Caco-2 (cell line): Measurements from ENCODE around the gene DMBX1. TPM values are rescaled to one million over a fixed set of nuclear protein-coding genes. Genes with fewer than 3 reads are reported as not detected.

Source experiments
- BruUV-seq: library from RNA; stranded (reverse); fragments of 400-500 nt; replicated peaks from 2 replicates; lab custom pipeline; 2021; lab: Mats Ljungman, UMichigan
- CTCF ChIA-PET: fragments of 300-600 bp; sonication (Branson Sonifier 250); formaldehyde crosslinking; loops from one replicate; lab custom pipeline; 2022; ENCODE audit warnings: antibody characterized with exemption; lab: Charles Lee
- POLR2A ChIA-PET: fragments of 300-600 bp; sonication (Branson Sonifier 250); formaldehyde crosslinking; loops from one replicate; lab custom pipeline; 2022; ENCODE audit warnings: antibody characterized with exemption; lab: Charles Lee
- DNase-seq, 2 experiments: peaks; one replicate each; pipeline versions ENCODE4 v3.0.0 to v3.0.0-alpha.2; 2020 to 2022
- H3K27me3 ChIP-seq: replicated peaks from 2 replicates; pipeline ENCODE4 v1.6.0; 2011; ENCODE audit warnings: low read length; ENCODE audit not compliant: control insufficient read depth, insufficient read depth
- H3K36me3 ChIP-seq: 2 replicates; pipeline ENCODE4 v1.5.1; 2011; ENCODE audit warnings: low read length; ENCODE audit not compliant: control insufficient read depth, insufficient read depth
- H3K4me1 ChIP-seq: fragments of 250-450 bp; sonication (Bioruptor Pico); 2 replicates; pipeline ENCODE4 v1.5.1; 2020; ENCODE audit warnings: mild to moderate bottlenecking
- H3K4me3 ChIP-seq: 2 replicates; pipeline ENCODE4 v1.5.1; 2011; ENCODE audit warnings: low read depth, mild to moderate bottlenecking, control low read depth, low read length
- H3K9me3 ChIP-seq: fragments of 250-450 bp; sonication (Bioruptor Pico); 2 replicates; pipeline ENCODE4 v1.5.1; 2020; ENCODE audit warnings: mild to moderate bottlenecking, moderate library complexity
- H3K27ac Mint-ChIP-seq: one replicate; pipeline ENCODE4 v1.8.0; 2022; ENCODE audit warnings: mixed read lengths; ENCODE audit not compliant: unreplicated experiment
- H3K27me3 Mint-ChIP-seq: one replicate; pipeline ENCODE4 v1.8.0; 2022; ENCODE audit warnings: mixed read lengths; ENCODE audit not compliant: insufficient read depth, unreplicated experiment
- H3K36me3 Mint-ChIP-seq: one replicate; pipeline ENCODE4 v1.8.0; 2022; ENCODE audit warnings: mild to moderate bottlenecking, mixed read lengths; ENCODE audit not compliant: insufficient read depth, unreplicated experiment
- H3K4me1 Mint-ChIP-seq: one replicate; pipeline ENCODE4 v1.8.0; 2022; ENCODE audit warnings: low read depth, mixed read lengths; ENCODE audit not compliant: unreplicated experiment
- H3K4me3 Mint-ChIP-seq: one replicate; pipeline ENCODE4 v1.8.0; 2022; ENCODE audit warnings: mild to moderate bottlenecking, moderate library complexity, mixed read lengths; ENCODE audit not compliant: unreplicated experiment
- H3K9me3 Mint-ChIP-seq: one replicate; pipeline ENCODE4 v1.8.0; 2022; ENCODE audit warnings: mixed read lengths; ENCODE audit not compliant: unreplicated experiment
- CTCF ChIP-seq, 2 experiments: fragments of 200-600 bp in 1 of 2; IDR thresholded peaks; 1 replicate in 1 of 2; 2 replicates in 1 of 2; pipeline versions ENCODE4 v1.5.1 to v1.8.0; 2011 to 2022; ENCODE audit warnings: antibody characterized with exemption in 1 of 2, control low read depth in 1 of 2, inconsistent platforms in 1 of 2, low read depth in 1 of 2, low read length in 1 of 2, mild to moderate bottlenecking in 1 of 2, moderate library complexity in 1 of 2; ENCODE audit not compliant: insufficient read depth in 1 of 2, severe bottlenecking in 1 of 2, unreplicated experiment in 1 of 2
- intact Hi-C: fragments of 100-400 bp; cut with micrococcal nuclease; formaldehyde crosslinking; loops from one replicate; pipeline ENCODE4 v1.10.0; 2022; ENCODE audit not compliant: unreplicated experiment
- total RNA-seq: library from RNA; stranded (reverse); gene quantifications from 2 replicates; pipeline ENCODE4 v1.2.3, GENCODE V29; 2022

The DMBX1 gene
- total RNA-seq, 1 experiment from 2014 or later: 0.16 TPM

GRCh38 chr1:46466477-46467182, 23.0 kb upstream of the DMBX1 start:
- Histone ChIP-seq H3K9me3 (no peaks in the 10 kb centered on the region), H3K36me3 (no peaks in the 10 kb centered on the region), H3K27me3 (no peaks in the 10 kb centered on the region), H3K4me1 (no peaks in the 10 kb centered on the region), H3K4me3 (peak overlapping the region; percentile 48)
- H3K4me1 Mint-ChIP-seq: no peaks in the 10 kb centered on the region
- H3K9me3 Mint-ChIP-seq: no peaks in the 10 kb centered on the region
- CTCF ChIA-PET: interaction anchor here (0.7 kb wide), 1 partner anchor 13 kb away, joined by 3 read pairs; no protein-coding TSS in a partner anchor
- DNase-seq: peak in 1 of 2 experiments; percentile 39
- intact Hi-C loops: no loop called here
- no TSS peak for BruUV-seq
- no peaks in the 10 kb centered on the region for H3K36me3 Mint-ChIP-seq
- H3K27me3 Mint-ChIP-seq: peaks cover 14% of the 10 kb centered on the region
- H3K27ac Mint-ChIP-seq: no peak overlapping the region
- POLR2A ChIA-PET: no interaction called here
- TF ChIP-seq CTCF (IDR thresholded peaks at IDR 0.05; ENCODE audit: insufficient read depth in 1 of 2, low read depth in 1 of 2, low read length in 1 of 2, severe bottlenecking in 1 of 2, unreplicated experiment in 1 of 2): no peak
- peak overlapping the region; percentile 72 for H3K4me3 Mint-ChIP-seq

- H3K4me1 ChIP-seq: no peaks in the 10 kb centered on the region
- peak overlapping the region; percentile 72 for H3K4me3 Mint-ChIP-seq
- H3K4me1 Mint-ChIP-seq: no peaks in the 10 kb centered on the region
- BruUV-seq: no TSS peak
- no peaks in the 10 kb centered on the region for H3K36me3 ChIP-seq
- H3K9me3 ChIP-seq: no peaks in the 10 kb centered on the region
- H3K36me3 Mint-ChIP-seq: no peaks in the 10 kb centered on the region
- H3K27ac Mint-ChIP-seq: no peak overlapping the region
- peak overlapping the region; percentile 48 for H3K4me3 ChIP-seq
- ChIA-PET CTCF (no interaction called here), POLR2A (no interaction called here)
- no peaks in the 10 kb centered on the region for H3K9me3 Mint-ChIP-seq
- intact Hi-C loops: no loop called here
- DNase-seq: no peak
- H3K27me3 Mint-ChIP-seq: peaks cover 14% of the 10 kb centered on the region
- H3K27me3 ChIP-seq: no peaks in the 10 kb centered on the region
- TF ChIP-seq CTCF (IDR thresholded peaks at IDR 0.05; ENCODE audit: insufficient read depth in 1 of 2, low read depth in 1 of 2, low read length in 1 of 2, severe bottlenecking in 1 of 2, unreplicated experiment in 1 of 2): no peak
These were observed 22.5 kb upstream of the DMBX1 start for GRCh38 chr1:46467183-46467504.

GRCh38 chr1:46469881-46470280, 19.8 kb upstream of the DMBX1 start:
- no peak overlapping the region for H3K4me3 ChIP-seq
- BruUV-seq: no TSS peak
- H3K4me1 ChIP-seq: no peaks in the 10 kb centered on the region
- no peaks in the 10 kb centered on the region for H3K9me3 ChIP-seq
- Mint-ChIP-seq H3K27ac (no peak overlapping the region), H3K4me1 (no peaks in the 10 kb centered on the region), H3K36me3 (no peaks in the 10 kb centered on the region), H3K27me3 (peaks cover 7% of the 10 kb centered on the region), H3K4me3 (no peak overlapping the region), H3K9me3 (no peaks in the 10 kb centered on the region)
- POLR2A ChIA-PET: no interaction called here
- DNase-seq: no peak
- H3K36me3 ChIP-seq: no peaks in the 10 kb centered on the region
- H3K27me3 ChIP-seq: no peaks in the 10 kb centered on the region
- intact Hi-C loops: no loop called here
- TF ChIP-seq CTCF (IDR thresholded peaks at IDR 0.05; ENCODE audit: insufficient read depth in 1 of 2, low read depth in 1 of 2, low read length in 1 of 2, severe bottlenecking in 1 of 2, unreplicated experiment in 1 of 2): no peak
- CTCF ChIA-PET: no interaction called here
